Neuronal stem cell (in vitro differentiated cells): ENCODE results near the gene SSB.

Experiments
- DNase-seq: peaks from one replicate; pipeline ENCODE4 v3.0.0-alpha.2; 2013; ENCODE audit warnings: low spot score
- H2AFZ ChIP-seq: one replicate; pipeline ENCODE4 v1.6.1; 2013; ENCODE audit warnings: mild to moderate bottlenecking, low read length, inconsistent platforms
- H2AK5ac ChIP-seq: 2 replicates; pipeline ENCODE4 v1.6.1; 2013; ENCODE audit warnings: low read depth, mild to moderate bottlenecking, inconsistent platforms, low read length, moderate library complexity, mixed read lengths
- H2BK120ac ChIP-seq: 2 replicates; pipeline ENCODE4 v1.6.1; 2013; ENCODE audit warnings: low read depth, mild to moderate bottlenecking, inconsistent platforms, low read length, moderate library complexity, mixed read lengths
- H2BK12ac ChIP-seq: one replicate; pipeline ENCODE4 v1.6.1; 2013; ENCODE audit warnings: low read length, inconsistent platforms
- H2BK15ac ChIP-seq: 2 replicates; pipeline ENCODE4 v1.6.1; 2013; ENCODE audit warnings: mild to moderate bottlenecking, low read length, inconsistent platforms, mixed read lengths
- H2BK5ac ChIP-seq: one replicate; pipeline ENCODE4 v1.6.1; 2013; ENCODE audit warnings: inconsistent platforms, mild to moderate bottlenecking, low read length, moderate library complexity
- H3K14ac ChIP-seq: one replicate; pipeline ENCODE4 v1.6.1; 2013; ENCODE audit warnings: low read length, inconsistent platforms
- H3K18ac ChIP-seq: 2 replicates; pipeline ENCODE4 v1.6.1; 2013; ENCODE audit warnings: low read length, inconsistent platforms
- H3K23ac ChIP-seq: 2 replicates; pipeline ENCODE4 v1.6.1; 2013; ENCODE audit warnings: low read depth, mild to moderate bottlenecking, mixed read lengths, low read length, inconsistent platforms; ENCODE audit not compliant: poor library complexity
- H3K27ac ChIP-seq: replicated peaks from 3 replicates; pipeline ENCODE4 v1.5.1; 2013; ENCODE audit warnings: low read length, inconsistent platforms
- H3K27me3 ChIP-seq, 3 experiments: 2 replicates each; pipeline ENCODE4 v1.6.1; 2013; ENCODE audit warnings: low read length in 3 of 3, mild to moderate bottlenecking in 2 of 3, inconsistent platforms in 1 of 3, low read depth in 1 of 3, mixed read lengths in 1 of 3, moderate library complexity in 1 of 3; ENCODE audit not compliant: control insufficient read depth in 3 of 3, insufficient read depth in 3 of 3
- H3K36me3 ChIP-seq, 2 donors: replicated peaks in 1 of 2; 2 replicates each; pipeline ENCODE4 v1.6.1; 2013; ENCODE audit warnings: low read length in 2 of 2; ENCODE audit not compliant: control insufficient read depth in 2 of 2, insufficient read depth in 2 of 2
- H3K4ac ChIP-seq: 2 replicates; pipeline ENCODE4 v1.6.1; 2013; ENCODE audit warnings: inconsistent platforms, mild to moderate bottlenecking, low read length, moderate library complexity
- H3K4me1 ChIP-seq, 2 donors: 1 replicate in 1 of 2; 2 replicates in 1 of 2; pipeline ENCODE4 v1.6.1; 2013; ENCODE audit warnings: low read length in 2 of 2, low read depth in 1 of 2; ENCODE audit not compliant: control insufficient read depth in 2 of 2, insufficient read depth in 1 of 2
- H3K4me2 ChIP-seq: one replicate; pipeline ENCODE4 v1.6.1; 2013; ENCODE audit warnings: mild to moderate bottlenecking, low read length, inconsistent platforms; ENCODE audit not compliant: insufficient read depth, poor library complexity, severe bottlenecking
- H3K4me3 ChIP-seq, 2 donors: 2 replicates each; pipeline ENCODE4 v1.5.1; 2013; ENCODE audit warnings: low read length in 2 of 2, mild to moderate bottlenecking in 2 of 2, inconsistent platforms in 1 of 2, moderate library complexity in 1 of 2
- H3K79me1 ChIP-seq: one replicate; pipeline ENCODE4 v1.6.1; 2013; ENCODE audit warnings: low read depth, mild to moderate bottlenecking, inconsistent platforms, low read length, moderate library complexity
- H3K9ac ChIP-seq: one replicate; pipeline ENCODE4 v1.6.1; 2013; ENCODE audit warnings: mild to moderate bottlenecking, low read depth, low read length, inconsistent platforms; ENCODE audit not compliant: poor library complexity
- H3K9me3 ChIP-seq, 2 donors: replicated peaks in 1 of 2; 2 replicates each; pipeline versions ENCODE3 to v1.6.1; 2013; ENCODE audit warnings: low read length in 2 of 2, mild to moderate bottlenecking in 2 of 2, inconsistent platforms in 1 of 2, low read depth in 1 of 2, mixed read lengths in 1 of 2, moderate library complexity in 1 of 2; ENCODE audit not compliant: control insufficient read depth in 2 of 2, insufficient read depth in 1 of 2
- H4K8ac ChIP-seq: one replicate; pipeline ENCODE4 v1.6.1; 2013; ENCODE audit warnings: low read depth, mild to moderate bottlenecking, inconsistent platforms, low read length, moderate library complexity
- H4K91ac ChIP-seq: one replicate; pipeline ENCODE4 v1.6.1; 2013; ENCODE audit warnings: low read length, low read depth, mild to moderate bottlenecking, inconsistent platforms; ENCODE audit not compliant: poor library complexity
- WGBS, 2 donors: extraction: QIAGEN DNeasy Blood & Tissue Kit; methylation state at CpG; one replicate each; pipeline ENCODE4 v1.1.7; 2013; ENCODE audit warnings: missing lambda C conversion rate in 2 of 2, mixed read lengths in 1 of 2; ENCODE audit not compliant: insufficient read length in 2 of 2, insufficient replicate concordance in 1 of 2; ENCODE audit errors: extremely low coverage in 2 of 2; 5-methylcytosine and 5-hydroxymethylcytosine counted together

The SSB gene

GRCh38 chr2:169822036-169822435, 23.4 kb downstream of the SSB start:
- Histone ChIP-seq H3K9ac (no peak overlapping the region), H2AK5ac (no peak overlapping the region), H3K27me3 (no peaks in the 10 kb centered on the region), H2BK5ac (no peak overlapping the region), H3K4me2 (no peak overlapping the region), H2BK15ac (no peak overlapping the region), H2BK120ac (no peak overlapping the region), H3K23ac (no peak overlapping the region), H3K4me3 (no peak overlapping the region), H2AFZ (no peak overlapping the region), H3K4me1 (peaks cover 0 to 2% of the 10 kb centered on the region in 2 donors), H3K18ac (no peak overlapping the region), H4K91ac (no peak overlapping the region), H3K79me1 (no peaks in the 10 kb centered on the region), H3K14ac (no peak overlapping the region), H3K36me3 (peaks cover 3 to 59% of the 10 kb centered on the region in 2 donors), H3K4ac (no peak overlapping the region), H4K8ac (no peak overlapping the region), H3K27ac (no peak overlapping the region), H3K9me3 (no peaks in the 10 kb centered on the region), H2BK12ac (no peak overlapping the region)
- no CpG with 5 or more reads among the region's 3 CpGs for WGBS, 2 donors
- DNase-seq: no peak

GRCh38 chr2:169822785-169823392, 24.2 kb downstream of the SSB start:
- WGBS, 2 donors: no CpG with 5 or more reads among the region's 4 CpGs
- Histone ChIP-seq H3K9ac (no peak overlapping the region), H2BK15ac (no peak overlapping the region), H2AK5ac (no peak overlapping the region), H3K27me3 (no peaks in the 10 kb centered on the region), H4K8ac (no peak overlapping the region), H3K14ac (no peak overlapping the region), H3K79me1 (peaks cover 4% of the 10 kb centered on the region), H3K23ac (no peak overlapping the region), H3K4me3 (no peak overlapping the region), H2AFZ (no peak overlapping the region), H3K9me3 (no peaks in the 10 kb centered on the region), H4K91ac (no peak overlapping the region), H2BK12ac (no peak overlapping the region), H2BK5ac (no peak overlapping the region), H3K4ac (no peak overlapping the region), H2BK120ac (no peak overlapping the region), H3K27ac (no peak overlapping the region), H3K4me2 (no peak overlapping the region), H3K18ac (no peak overlapping the region), H3K36me3 (peaks cover 2 to 51% of the 10 kb centered on the region in 2 donors), H3K4me1 (peaks cover 0 to 2% of the 10 kb centered on the region in 2 donors)
- DNase-seq: no peak

- Histone ChIP-seq H3K27me3 (no peaks in the 10 kb centered on the region), H3K36me3 (peaks cover 0 to 40% of the 10 kb centered on the region in 2 donors), H3K27ac (no peak overlapping the region), H2AK5ac (no peak overlapping the region), H3K23ac (no peak overlapping the region), H3K4me3 (peak overlapping the region; percentile 90 to 91), H2BK12ac (no peak overlapping the region), H4K8ac (no peak overlapping the region), H2AFZ (peak overlapping the region; percentile 96), H2BK120ac (no peak overlapping the region), H3K9me3 (no peaks in the 10 kb centered on the region), H3K18ac (no peak overlapping the region), H3K4me2 (peak overlapping the region; percentile 27), H4K91ac (no peak overlapping the region), H3K14ac (no peak overlapping the region), H3K4me1 (peaks cover 4 to 10% of the 10 kb centered on the region in 2 donors), H3K4ac (no peak overlapping the region), H2BK15ac (no peak overlapping the region), H3K79me1 (peaks cover 4% of the 10 kb centered on the region), H3K9ac (no peak overlapping the region), H2BK5ac (no peak overlapping the region)
- no CpG with 5 or more reads among the region's 4 CpGs for whole genome bisulfite sequencing, 2 donors
- no peak for DNase-seq
These were observed 25.3 kb downstream of the SSB start for GRCh38 chr2:169823996-169824372.

DNA sequence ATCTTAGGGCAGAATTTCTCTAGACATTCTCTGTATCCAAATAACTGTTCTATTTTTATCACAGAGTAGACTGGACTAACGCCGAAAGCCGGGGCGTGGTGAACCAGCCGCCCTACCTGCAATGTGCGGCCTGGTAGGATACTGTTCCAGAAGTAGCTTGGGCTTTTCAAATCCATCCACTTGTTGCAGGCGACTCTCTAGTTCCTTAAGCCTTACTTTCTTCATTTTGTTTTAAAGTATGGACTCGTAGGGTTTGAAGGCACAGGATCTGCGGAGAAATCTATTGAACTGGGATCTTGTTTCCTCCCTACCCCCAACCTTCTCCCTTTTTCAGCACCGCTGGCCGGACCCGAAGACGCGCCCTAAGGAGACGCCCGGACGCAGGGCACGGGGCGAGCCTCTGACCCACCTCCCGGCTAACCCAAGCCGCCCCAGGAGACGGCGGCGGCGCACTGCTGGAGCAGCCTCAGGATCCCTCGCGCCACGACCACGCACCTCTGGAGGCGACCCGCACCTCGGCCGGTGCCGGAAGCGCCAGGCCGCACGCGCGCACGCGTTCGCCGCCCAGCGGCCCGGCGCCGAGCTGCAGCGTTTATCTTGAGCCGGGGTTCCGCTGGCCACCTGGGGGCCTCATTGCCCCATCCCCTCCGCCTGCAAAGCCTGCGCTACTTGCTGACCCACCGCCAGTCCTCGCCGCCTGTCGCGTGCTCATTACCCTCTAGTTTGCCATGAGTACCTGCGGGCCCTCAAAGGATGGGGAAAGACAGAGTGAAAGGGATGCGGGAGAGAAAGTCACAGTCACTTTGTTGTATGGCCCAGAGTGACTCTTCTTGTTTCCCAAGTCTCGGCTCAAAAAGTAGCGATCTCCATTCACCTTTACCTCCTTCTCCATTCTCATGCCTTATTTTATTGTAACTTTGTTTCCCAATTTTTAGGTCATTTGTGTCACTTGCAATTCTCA, 26.0 kb downstream of the SSB start, which contains the start of gene METTL5:
TSS of gene METTL5 (minus strand) at position 533 of the 961 bp plus-strand sequence. CDS start at position 225, 308 bp downstream.
- Histone ChIP-seq H2BK12ac (no peak within 1 kb of the TSS), H3K9me3 (no peaks in the 10 kb centered on the region), H3K4me1 (peaks cover 4 to 10% of the 10 kb centered on the region in 2 donors), H2AFZ (peak within 1 kb of the TSS; percentile 96), H3K27ac (no peak within 1 kb of the TSS), H4K91ac (no peak within 1 kb of the TSS), H3K14ac (no peak within 1 kb of the TSS), H2AK5ac (no peak within 1 kb of the TSS), H3K4ac (no peak within 1 kb of the TSS), H3K4me2 (peak within 1 kb of the TSS; percentile 42), H3K23ac (peak within 1 kb of the TSS; percentile 95), H3K9ac (peak within 1 kb of the TSS; percentile 93), H3K79me1 (peaks cover 4% of the 10 kb centered on the region), H3K18ac (peak within 1 kb of the TSS; percentile 92), H3K36me3 (peaks cover 0 to 33% of the 10 kb centered on the region in 2 donors), H4K8ac (no peak within 1 kb of the TSS), H3K4me3 (peak within 1 kb of the TSS; percentile 90 to 91), H2BK15ac (no peak within 1 kb of the TSS), H2BK5ac (no peak within 1 kb of the TSS), H2BK120ac (no peak within 1 kb of the TSS), H3K27me3 (no peaks in the 10 kb centered on the region)
- DNase-seq: peak; percentile 83
- WGBS, 2 donors: no CpG with 5 or more reads among the region's 61 CpGs
